ENCODE measurements around the gene ADAM11.
"Not testable (repeated sequence)": the region's sequence is repeated elsewhere in the genome, so short reads cannot be mapped to it uniquely, and the experiment has no call there.

The ADAM11 gene

DNA sequence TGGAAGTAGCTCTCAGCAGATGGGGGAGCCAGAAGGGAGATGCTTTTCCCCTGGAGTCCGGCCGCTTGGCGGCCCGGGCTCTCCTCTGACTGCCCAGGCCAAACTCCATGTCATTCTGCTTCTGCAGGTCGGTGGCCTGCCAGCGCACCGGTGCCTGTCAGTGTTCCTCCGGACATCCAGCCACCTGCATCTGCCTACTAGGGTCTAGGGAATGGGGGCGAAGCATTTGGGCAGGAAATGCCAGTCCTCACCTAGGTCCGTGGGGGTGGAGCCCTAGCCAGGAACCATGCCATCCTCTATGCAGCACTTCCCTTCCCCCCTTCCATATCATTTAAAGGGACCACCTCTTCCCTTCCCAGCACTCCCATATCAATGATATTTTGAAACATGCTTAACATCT, 37.1 kb downstream of the ADAM11 start:
- DNase-seq: no peak
- no peaks in the 10 kb centered on the region for H3K4me1 ChIP-seq (ENCODE audit: control insufficient read depth, insufficient read depth, low read length, poor library complexity, severe bottlenecking)
- H3K4me3 ChIP-seq (ENCODE audit: insufficient read depth, low read depth, low read length, poor library complexity, severe bottlenecking): no peak overlapping the region
- H3K27me3 ChIP-seq (replicated peaks; ENCODE audit: control insufficient read depth, insufficient read depth, low read length, poor library complexity, severe bottlenecking): no peaks in the 10 kb centered on the region
- no peaks in the 10 kb centered on the region for H3K9me3 ChIP-seq (ENCODE audit: control insufficient read depth, low read length)
- no peak overlapping the region for H3K27ac ChIP-seq (ENCODE audit: insufficient read depth, low read length, poor library complexity, severe bottlenecking)
- H3K36me3 ChIP-seq (ENCODE audit: control insufficient read depth, insufficient read depth, low read length): no peaks in the 10 kb centered on the region

DNA sequence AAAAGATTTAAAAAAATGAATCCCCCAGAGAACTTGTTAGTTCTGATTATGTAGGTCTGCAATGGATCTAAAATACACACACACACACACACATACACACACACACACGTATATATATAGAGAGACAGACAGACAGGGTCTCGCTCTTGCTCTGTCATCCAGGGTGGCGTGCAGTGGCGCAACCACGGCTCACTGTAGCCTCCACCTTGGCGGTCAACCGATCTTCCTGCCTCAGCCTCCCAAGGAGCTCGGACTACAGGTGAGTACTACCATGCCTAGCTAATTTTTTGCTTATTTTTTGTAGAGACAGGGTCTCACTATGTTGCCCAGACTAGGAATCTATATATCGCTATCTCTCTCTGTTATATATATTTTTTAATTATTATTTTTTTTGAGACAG, 37.9 kb downstream of the ADAM11 start:
- no peaks in the 10 kb centered on the region for H3K36me3 ChIP-seq (ENCODE audit: control insufficient read depth, insufficient read depth, low read length)
- H3K9me3 ChIP-seq (ENCODE audit: control insufficient read depth, low read length): no peaks in the 10 kb centered on the region
- no peak overlapping the region for H3K4me3 ChIP-seq (ENCODE audit: insufficient read depth, low read depth, low read length, poor library complexity, severe bottlenecking)
- no peaks in the 10 kb centered on the region for H3K4me1 ChIP-seq (ENCODE audit: control insufficient read depth, insufficient read depth, low read length, poor library complexity, severe bottlenecking)
- no peak for DNase-seq
- no peak overlapping the region for H3K27ac ChIP-seq (ENCODE audit: insufficient read depth, low read length, poor library complexity, severe bottlenecking)
- H3K27me3 ChIP-seq (replicated peaks; ENCODE audit: control insufficient read depth, insufficient read depth, low read length, poor library complexity, severe bottlenecking): no peaks in the 10 kb centered on the region

DNA sequence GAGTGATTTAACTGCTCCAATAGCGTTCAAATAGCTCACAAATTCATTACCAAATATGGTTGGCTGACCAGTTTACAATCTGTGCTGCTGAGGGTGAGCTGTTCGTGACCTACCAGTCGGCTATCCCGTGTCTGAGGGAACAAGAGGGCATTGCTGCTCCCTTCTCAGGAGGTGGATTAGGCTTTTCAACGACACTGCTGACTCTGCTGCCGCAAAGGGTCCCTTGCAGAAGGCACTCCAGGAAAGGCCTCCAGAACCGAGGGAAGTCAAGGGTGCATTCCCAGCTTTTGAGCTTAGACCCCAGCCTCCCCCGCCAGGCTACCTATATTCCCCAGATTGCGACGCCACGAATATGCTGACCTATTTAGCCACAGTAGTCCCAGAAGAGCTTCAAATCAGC, 39.0 kb downstream of the ADAM11 start:
- no peak overlapping the region for H3K27ac ChIP-seq (ENCODE audit: insufficient read depth, low read length, poor library complexity, severe bottlenecking)
- no peaks in the 10 kb centered on the region for H3K4me1 ChIP-seq (ENCODE audit: control insufficient read depth, insufficient read depth, low read length, poor library complexity, severe bottlenecking)
- H3K36me3 ChIP-seq (ENCODE audit: control insufficient read depth, insufficient read depth, low read length): no peaks in the 10 kb centered on the region
- no peak for DNase-seq
- no peak overlapping the region for H3K4me3 ChIP-seq (ENCODE audit: insufficient read depth, low read depth, low read length, poor library complexity, severe bottlenecking)
- no peaks in the 10 kb centered on the region for H3K9me3 ChIP-seq (ENCODE audit: control insufficient read depth, low read length)
- no peaks in the 10 kb centered on the region for H3K27me3 ChIP-seq (replicated peaks; ENCODE audit: control insufficient read depth, insufficient read depth, low read length, poor library complexity, severe bottlenecking)

DNA sequence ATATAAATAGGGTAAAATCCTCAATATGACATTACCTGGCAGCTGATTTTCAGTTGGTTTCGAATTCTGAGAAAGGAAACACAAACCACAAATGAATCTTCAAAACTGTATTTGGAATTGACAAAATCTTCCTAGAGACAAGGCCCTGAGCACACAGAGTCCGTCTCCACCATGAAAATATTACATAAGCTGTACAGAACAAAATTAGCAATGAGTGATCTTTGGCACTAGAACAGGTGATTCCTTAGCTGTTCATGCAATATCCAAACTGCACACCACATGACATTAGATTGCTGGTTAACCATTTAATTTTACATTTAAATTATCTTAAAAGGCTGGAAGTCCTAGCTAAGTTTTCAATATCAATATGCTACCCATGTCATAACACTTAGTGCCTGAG, 39.6 kb downstream of the ADAM11 start:
- no peak overlapping the region for H3K4me3 ChIP-seq (ENCODE audit: insufficient read depth, low read depth, low read length, poor library complexity, severe bottlenecking)
- no peaks in the 10 kb centered on the region for H3K9me3 ChIP-seq (ENCODE audit: control insufficient read depth, low read length)
- no peak overlapping the region for H3K27ac ChIP-seq (ENCODE audit: insufficient read depth, low read length, poor library complexity, severe bottlenecking)
- H3K4me1 ChIP-seq (ENCODE audit: control insufficient read depth, insufficient read depth, low read length, poor library complexity, severe bottlenecking): no peaks in the 10 kb centered on the region
- H3K36me3 ChIP-seq (ENCODE audit: control insufficient read depth, insufficient read depth, low read length): no peaks in the 10 kb centered on the region
- no peak for DNase-seq
- no peaks in the 10 kb centered on the region for H3K27me3 ChIP-seq (replicated peaks; ENCODE audit: control insufficient read depth, insufficient read depth, low read length, poor library complexity, severe bottlenecking)

DNA sequence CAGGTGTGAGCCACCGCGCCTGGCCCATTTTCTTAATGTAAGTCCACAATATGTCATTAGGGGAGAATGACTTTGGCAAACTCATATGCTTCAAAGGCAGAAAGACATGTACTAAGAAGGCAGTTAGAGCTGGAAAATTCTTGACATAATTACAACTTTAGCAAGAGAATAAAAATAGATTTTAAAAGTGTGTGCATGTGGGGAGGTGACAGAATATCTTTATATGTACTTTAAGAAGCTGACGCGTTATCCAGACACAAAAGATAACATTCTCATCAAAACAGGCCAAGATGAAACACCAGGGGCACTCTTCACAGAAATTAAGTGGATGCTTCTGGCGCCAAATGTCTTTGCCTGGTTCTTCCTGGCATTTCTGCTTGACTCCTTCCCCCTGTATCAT, 43.1 kb downstream of the ADAM11 start:
- Histone ChIP-seq H3K4me1 (ENCODE audit: control insufficient read depth, insufficient read depth, low read length, poor library complexity, severe bottlenecking) (no peaks in the 10 kb centered on the region), H3K27ac (ENCODE audit: insufficient read depth, low read length, poor library complexity, severe bottlenecking) (no peak overlapping the region), H3K36me3 (ENCODE audit: control insufficient read depth, insufficient read depth, low read length) (no peaks in the 10 kb centered on the region), H3K27me3 (replicated peaks; ENCODE audit: control insufficient read depth, insufficient read depth, low read length, poor library complexity, severe bottlenecking) (no peaks in the 10 kb centered on the region), H3K4me3 (ENCODE audit: insufficient read depth, low read depth, low read length, poor library complexity, severe bottlenecking) (no peak overlapping the region), H3K9me3 (ENCODE audit: control insufficient read depth, low read length) (no peaks in the 10 kb centered on the region)
- DNase-seq: no peak

DNA sequence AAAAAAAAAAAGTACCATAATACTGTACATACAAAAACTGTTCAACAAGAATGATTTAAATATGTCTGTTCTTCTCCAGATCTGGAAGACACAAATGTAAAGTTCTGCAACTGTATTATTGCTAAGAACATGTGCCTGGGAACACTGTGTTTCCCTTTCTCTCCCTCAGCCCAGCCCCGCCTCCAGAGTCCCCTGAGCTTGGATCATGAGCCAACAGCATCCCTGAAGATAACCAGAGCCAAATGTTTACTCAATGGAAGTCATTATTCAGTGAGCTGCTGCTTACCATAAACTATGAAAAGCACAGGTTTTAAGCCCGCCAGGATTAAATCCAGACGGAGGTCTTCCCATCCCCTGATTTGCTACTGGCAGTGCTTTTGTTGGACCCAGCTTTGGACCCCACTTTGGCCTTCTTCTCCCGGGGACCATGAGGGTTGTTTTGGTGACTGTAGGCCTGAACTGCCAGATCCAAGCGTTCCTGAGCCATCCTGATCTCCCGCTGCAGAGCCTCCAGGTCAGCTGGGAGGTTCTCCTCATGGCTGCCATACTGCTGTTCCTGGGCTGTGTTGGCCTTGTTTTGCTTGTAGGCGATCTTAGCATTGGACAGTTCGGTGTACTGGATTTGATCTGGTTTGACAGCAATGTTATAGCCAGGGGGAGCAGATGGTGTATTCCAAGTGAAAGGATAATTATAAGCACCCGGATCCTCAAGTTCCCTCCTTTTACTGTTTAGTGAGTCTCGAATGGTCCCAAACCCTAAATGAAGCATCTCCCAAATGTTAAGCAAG, 45.7 kb downstream of the ADAM11 start:
- Histone ChIP-seq H3K27me3 (replicated peaks; ENCODE audit: control insufficient read depth, insufficient read depth, low read length, poor library complexity, severe bottlenecking) (no peaks in the 10 kb centered on the region), H3K4me1 (ENCODE audit: control insufficient read depth, insufficient read depth, low read length, poor library complexity, severe bottlenecking) (no peaks in the 10 kb centered on the region), H3K27ac (ENCODE audit: insufficient read depth, low read length, poor library complexity, severe bottlenecking) (no peak overlapping the region), H3K36me3 (ENCODE audit: control insufficient read depth, insufficient read depth, low read length) (no peaks in the 10 kb centered on the region), H3K9me3 (ENCODE audit: control insufficient read depth, low read length) (no peaks in the 10 kb centered on the region), H3K4me3 (ENCODE audit: insufficient read depth, low read depth, low read length, poor library complexity, severe bottlenecking) (no peak overlapping the region)
- DNase-seq: no peak

DNA sequence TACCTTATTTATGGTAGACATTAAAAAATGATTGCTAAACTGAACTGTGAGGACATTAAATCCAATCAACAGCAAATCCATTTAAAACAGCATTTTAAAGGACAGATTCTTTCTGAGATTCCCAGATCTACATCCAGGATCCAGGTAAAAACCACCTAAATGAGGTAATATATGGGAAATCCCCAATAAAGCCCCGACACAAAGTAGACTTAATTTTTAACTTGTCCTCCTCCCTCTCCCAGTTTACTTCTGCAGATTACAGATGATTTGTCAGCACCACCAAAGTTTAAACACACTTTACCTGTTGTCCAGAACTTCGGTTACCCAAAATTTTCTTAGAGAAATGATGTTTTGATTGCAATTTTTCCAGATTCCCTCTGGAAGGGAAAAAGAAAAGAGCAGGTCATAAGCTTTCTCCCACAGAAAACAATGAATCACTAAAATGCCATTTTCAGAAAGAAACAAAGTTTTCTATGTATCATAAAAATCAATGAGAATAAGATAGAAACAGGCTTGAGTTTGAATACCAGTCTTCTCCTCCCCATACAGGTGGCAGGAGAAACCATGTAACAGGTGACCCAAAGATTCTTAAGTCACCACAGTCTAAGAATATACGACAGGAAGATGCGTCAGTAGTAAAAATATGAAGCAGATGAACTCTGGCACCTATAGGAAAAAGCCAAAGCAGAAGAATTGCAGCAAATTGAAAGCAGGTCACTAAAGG, 48.5 kb downstream of the ADAM11 start:
- H3K4me3 ChIP-seq (ENCODE audit: insufficient read depth, low read depth, low read length, poor library complexity, severe bottlenecking): no peak overlapping the region
- H3K27me3 ChIP-seq (replicated peaks; ENCODE audit: control insufficient read depth, insufficient read depth, low read length, poor library complexity, severe bottlenecking): no peaks in the 10 kb centered on the region
- H3K27ac ChIP-seq (ENCODE audit: insufficient read depth, low read length, poor library complexity, severe bottlenecking): no peak overlapping the region
- H3K9me3 ChIP-seq (ENCODE audit: control insufficient read depth, low read length): no peaks in the 10 kb centered on the region
- no peak for DNase-seq
- H3K36me3 ChIP-seq (ENCODE audit: control insufficient read depth, insufficient read depth, low read length): no peaks in the 10 kb centered on the region
- H3K4me1 ChIP-seq (ENCODE audit: control insufficient read depth, insufficient read depth, low read length, poor library complexity, severe bottlenecking): no peaks in the 10 kb centered on the region

DNA sequence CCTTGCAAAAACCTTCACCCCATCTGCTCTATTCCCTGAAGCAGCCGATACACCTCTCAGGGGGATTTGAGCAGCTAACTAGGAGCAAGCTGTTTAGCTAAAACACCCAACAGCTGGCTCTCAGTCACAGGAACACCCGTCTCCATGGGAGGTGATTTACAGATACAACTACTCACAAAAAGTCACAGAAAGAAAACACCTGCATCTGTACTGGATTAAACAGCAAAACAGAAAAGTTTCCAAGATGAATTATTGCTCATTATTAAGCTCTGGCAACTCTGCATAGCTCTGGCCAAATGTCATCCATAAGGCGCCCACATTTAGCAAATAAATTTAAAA, 49.0 kb downstream of the ADAM11 start:
- no peak overlapping the region for H3K4me3 ChIP-seq (ENCODE audit: insufficient read depth, low read depth, low read length, poor library complexity, severe bottlenecking)
- no peak overlapping the region for H3K27ac ChIP-seq (ENCODE audit: insufficient read depth, low read length, poor library complexity, severe bottlenecking)
- DNase-seq: no peak
- H3K4me1 ChIP-seq (ENCODE audit: control insufficient read depth, insufficient read depth, low read length, poor library complexity, severe bottlenecking): no peaks in the 10 kb centered on the region
- H3K27me3 ChIP-seq (replicated peaks; ENCODE audit: control insufficient read depth, insufficient read depth, low read length, poor library complexity, severe bottlenecking): no peaks in the 10 kb centered on the region
- H3K9me3 ChIP-seq (ENCODE audit: control insufficient read depth, low read length): no peaks in the 10 kb centered on the region
- H3K36me3 ChIP-seq (ENCODE audit: control insufficient read depth, insufficient read depth, low read length): no peaks in the 10 kb centered on the region

DNA sequence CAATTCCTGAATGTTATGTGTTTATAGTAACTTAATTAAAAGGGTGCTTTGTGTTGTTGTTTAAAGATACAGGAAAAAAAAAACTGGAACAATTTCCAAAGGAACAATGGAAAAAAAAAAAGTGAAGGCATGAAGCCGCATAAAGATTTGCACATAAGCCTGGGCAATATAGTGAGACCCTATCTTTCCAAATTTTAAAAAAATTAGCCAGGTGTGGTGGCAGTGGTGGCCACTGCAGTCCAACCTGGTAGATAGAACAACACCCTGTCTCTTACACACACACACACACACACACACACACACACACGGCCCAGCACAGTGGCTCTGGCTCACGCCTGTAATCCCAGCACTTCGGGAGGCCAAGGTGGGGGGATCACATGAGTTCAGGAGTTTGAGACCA, 49.4 kb downstream of the ADAM11 start:
- H3K36me3 ChIP-seq (ENCODE audit: control insufficient read depth, insufficient read depth, low read length): no peaks in the 10 kb centered on the region
- no peaks in the 10 kb centered on the region for H3K9me3 ChIP-seq (ENCODE audit: control insufficient read depth, low read length)
- H3K27me3 ChIP-seq (replicated peaks; ENCODE audit: control insufficient read depth, insufficient read depth, low read length, poor library complexity, severe bottlenecking): no peaks in the 10 kb centered on the region
- DNase-seq: no peak
- no peaks in the 10 kb centered on the region for H3K4me1 ChIP-seq (ENCODE audit: control insufficient read depth, insufficient read depth, low read length, poor library complexity, severe bottlenecking)
- H3K27ac ChIP-seq (ENCODE audit: insufficient read depth, low read length, poor library complexity, severe bottlenecking): no peak overlapping the region
- no peak overlapping the region for H3K4me3 ChIP-seq (ENCODE audit: insufficient read depth, low read depth, low read length, poor library complexity, severe bottlenecking)

DNA sequence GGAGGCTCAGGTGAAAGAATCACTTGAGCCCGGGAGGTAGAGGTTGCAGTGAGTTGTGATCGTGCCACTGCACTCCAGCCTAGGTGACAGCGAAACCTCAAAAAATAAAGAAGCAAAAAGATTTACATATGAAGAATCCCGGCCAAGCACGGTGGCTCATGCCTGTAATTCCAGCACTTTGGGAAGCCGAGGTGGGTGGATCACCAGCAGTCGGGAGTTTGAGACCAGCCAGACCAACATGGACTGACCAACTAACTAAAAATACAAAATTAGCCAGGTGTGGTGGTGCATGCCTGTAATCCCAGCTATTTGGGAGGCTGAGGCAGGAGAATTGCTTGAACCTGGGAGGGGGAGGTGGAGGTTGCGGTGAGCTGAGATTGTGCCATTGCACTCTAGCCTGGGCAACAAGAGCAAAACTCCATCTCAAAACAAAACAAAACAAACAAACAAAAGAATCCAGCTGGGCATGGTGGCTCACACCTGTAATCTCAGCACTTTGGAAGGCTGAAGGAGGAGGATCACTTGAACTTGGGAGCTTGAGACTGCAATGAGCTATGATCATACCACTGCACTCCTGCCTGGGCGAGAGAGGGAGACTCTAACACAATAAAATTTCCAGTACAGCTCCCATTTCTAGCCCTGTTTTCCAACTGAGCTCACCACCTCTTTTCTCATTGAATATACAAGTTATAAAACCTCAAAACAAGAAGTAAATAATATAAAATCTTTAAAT, 50.0 kb downstream of the ADAM11 start:
- not testable (repeated sequence) for H3K36me3 ChIP-seq (ENCODE audit: control insufficient read depth, insufficient read depth, low read length); H3K4me1 ChIP-seq (ENCODE audit: control insufficient read depth, insufficient read depth, low read length, poor library complexity, severe bottlenecking); H3K27me3 ChIP-seq (replicated peaks; ENCODE audit: control insufficient read depth, insufficient read depth, low read length, poor library complexity, severe bottlenecking); H3K27ac ChIP-seq (ENCODE audit: insufficient read depth, low read length, poor library complexity, severe bottlenecking); DNase-seq; H3K4me3 ChIP-seq (ENCODE audit: insufficient read depth, low read depth, low read length, poor library complexity, severe bottlenecking); H3K9me3 ChIP-seq (ENCODE audit: control insufficient read depth, low read length)

Measured in effector memory CD4-positive, alpha-beta T cell (primary cell).